Gastroesophageal sphincter (tissue), 3 donors: Measurements from ENCODE around the gene ENTPD1.

Experiments used
- EP300 ChIP-seq: sonication (generic); formaldehyde crosslinking; IDR thresholded peaks from one replicate; pipeline ENCODE4 v1.6.1; 2017; ENCODE audit warnings: antibody characterized with exemption, mild to moderate bottlenecking
- POLR2A ChIP-seq, 2 donors: fragments of 450-650 bp; IDR thresholded peaks; one replicate each; pipeline ENCODE4 v1.6.1; 2017; ENCODE audit warnings: antibody characterized with exemption in 2 of 2, mild to moderate bottlenecking in 2 of 2, moderate library complexity in 1 of 2
- POLR2AphosphoS5 ChIP-seq: sonication (generic); formaldehyde crosslinking; IDR thresholded peaks from one replicate; pipeline ENCODE4 v1.6.1; 2017; ENCODE audit warnings: antibody characterized with exemption
- TF ChIP-seq, protein P1 (sequence below), 4 experiments: fragments of 200-600 bp in 2 of 4; fragments of 450-650 bp in 2 of 4; sonication (generic) in 1 of 4; IDR thresholded peaks; one replicate each; pipeline ENCODE4 v1.5.1; 2017 to 2019; ENCODE audit warnings: antibody characterized with exemption in 4 of 4, mild to moderate bottlenecking in 2 of 4, moderate library complexity in 2 of 4

DNA sequence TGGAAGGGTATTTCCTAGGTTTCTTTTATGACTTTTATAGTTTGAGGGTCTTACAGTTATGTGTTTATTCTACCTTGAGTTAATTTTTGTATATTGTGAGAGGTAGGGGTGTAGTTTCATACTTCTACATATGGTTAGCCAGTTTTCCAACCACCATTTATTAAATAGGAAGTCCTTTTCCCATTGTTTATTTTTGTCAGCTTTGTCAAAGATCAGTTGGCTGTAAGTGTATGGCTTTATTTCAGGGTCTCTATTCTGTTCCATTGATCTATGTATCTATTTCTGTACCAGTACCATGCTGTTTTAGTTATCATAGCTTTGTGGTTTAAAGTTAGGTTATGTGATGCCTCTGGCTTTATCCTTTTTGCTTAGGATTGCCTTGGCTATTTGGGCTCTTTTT lies 79.9 kb downstream of the ENTPD1 start:
- TF ChIP-seq POLR2A (IDR thresholded peaks at IDR 0.05), result no peak
- no peak for TF ChIP-seq EP300
- TF ChIP-seq, protein P1, sequence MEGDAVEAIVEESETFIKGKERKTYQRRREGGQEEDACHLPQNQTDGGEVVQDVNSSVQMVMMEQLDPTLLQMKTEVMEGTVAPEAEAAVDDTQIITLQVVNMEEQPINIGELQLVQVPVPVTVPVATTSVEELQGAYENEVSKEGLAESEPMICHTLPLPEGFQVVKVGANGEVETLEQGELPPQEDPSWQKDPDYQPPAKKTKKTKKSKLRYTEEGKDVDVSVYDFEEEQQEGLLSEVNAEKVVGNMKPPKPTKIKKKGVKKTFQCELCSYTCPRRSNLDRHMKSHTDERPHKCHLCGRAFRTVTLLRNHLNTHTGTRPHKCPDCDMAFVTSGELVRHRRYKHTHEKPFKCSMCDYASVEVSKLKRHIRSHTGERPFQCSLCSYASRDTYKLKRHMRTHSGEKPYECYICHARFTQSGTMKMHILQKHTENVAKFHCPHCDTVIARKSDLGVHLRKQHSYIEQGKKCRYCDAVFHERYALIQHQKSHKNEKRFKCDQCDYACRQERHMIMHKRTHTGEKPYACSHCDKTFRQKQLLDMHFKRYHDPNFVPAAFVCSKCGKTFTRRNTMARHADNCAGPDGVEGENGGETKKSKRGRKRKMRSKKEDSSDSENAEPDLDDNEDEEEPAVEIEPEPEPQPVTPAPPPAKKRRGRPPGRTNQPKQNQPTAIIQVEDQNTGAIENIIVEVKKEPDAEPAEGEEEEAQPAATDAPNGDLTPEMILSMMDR (IDR thresholded peaks at IDR 0.05), result no peak
- no peak for TF ChIP-seq POLR2AphosphoS5
